Measurements from ENCODE around the gene MYCBP2. TPM values are rescaled to one million over a fixed set of nuclear protein-coding genes. Genes with fewer than 3 reads are reported as not detected.
"Not testable (repeated sequence)": the region's sequence is repeated elsewhere in the genome, so short reads cannot be mapped to it uniquely, and the experiment has no call there.

The MYCBP2 gene
- total and polyA plus RNA-seq, 8 donors = 70.4 to 105 (median 79.1) TPM

DNA sequence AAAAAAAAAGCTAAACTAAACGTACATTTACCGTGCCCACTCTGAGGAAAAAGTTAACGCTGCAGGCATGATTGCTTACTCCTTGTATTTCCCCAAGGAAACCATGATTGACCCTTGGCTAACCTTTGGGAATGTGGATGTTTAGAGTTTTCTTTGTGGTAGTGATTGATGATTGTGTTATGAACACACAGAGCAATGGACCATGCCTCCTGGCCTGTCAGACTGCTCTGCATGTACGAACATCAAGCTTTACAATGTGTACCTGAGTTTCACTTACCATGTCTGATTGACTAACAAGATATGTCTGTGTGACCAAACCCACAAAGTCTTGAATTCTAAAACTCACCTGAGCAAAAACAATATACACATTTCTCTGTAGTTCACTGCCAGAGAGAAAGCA lies 35.1 kb downstream of the MYCBP2 start:
- H3K4me3 ChIP-seq = no peak overlapping the region
- intact Hi-C loops (cut with DNase I) = no loop called here
- TF ChIP-seq, protein P1, sequence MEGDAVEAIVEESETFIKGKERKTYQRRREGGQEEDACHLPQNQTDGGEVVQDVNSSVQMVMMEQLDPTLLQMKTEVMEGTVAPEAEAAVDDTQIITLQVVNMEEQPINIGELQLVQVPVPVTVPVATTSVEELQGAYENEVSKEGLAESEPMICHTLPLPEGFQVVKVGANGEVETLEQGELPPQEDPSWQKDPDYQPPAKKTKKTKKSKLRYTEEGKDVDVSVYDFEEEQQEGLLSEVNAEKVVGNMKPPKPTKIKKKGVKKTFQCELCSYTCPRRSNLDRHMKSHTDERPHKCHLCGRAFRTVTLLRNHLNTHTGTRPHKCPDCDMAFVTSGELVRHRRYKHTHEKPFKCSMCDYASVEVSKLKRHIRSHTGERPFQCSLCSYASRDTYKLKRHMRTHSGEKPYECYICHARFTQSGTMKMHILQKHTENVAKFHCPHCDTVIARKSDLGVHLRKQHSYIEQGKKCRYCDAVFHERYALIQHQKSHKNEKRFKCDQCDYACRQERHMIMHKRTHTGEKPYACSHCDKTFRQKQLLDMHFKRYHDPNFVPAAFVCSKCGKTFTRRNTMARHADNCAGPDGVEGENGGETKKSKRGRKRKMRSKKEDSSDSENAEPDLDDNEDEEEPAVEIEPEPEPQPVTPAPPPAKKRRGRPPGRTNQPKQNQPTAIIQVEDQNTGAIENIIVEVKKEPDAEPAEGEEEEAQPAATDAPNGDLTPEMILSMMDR (IDR thresholded peaks at IDR 0.05) = no peak
- no peaks in the 10 kb centered on the region for H3K27me3 ChIP-seq
- DNase-seq (no peak), ATAC-seq (no peak)
- peaks cover 0 to 63% of the 10 kb centered on the region in 2 donors for H3K36me3 ChIP-seq
- peaks cover 0 to 7% of the 10 kb centered on the region in 2 donors for H3K4me1 ChIP-seq
- no peak overlapping the region for H3K27ac ChIP-seq
- no peaks in the 10 kb centered on the region for H3K9me3 ChIP-seq

DNA sequence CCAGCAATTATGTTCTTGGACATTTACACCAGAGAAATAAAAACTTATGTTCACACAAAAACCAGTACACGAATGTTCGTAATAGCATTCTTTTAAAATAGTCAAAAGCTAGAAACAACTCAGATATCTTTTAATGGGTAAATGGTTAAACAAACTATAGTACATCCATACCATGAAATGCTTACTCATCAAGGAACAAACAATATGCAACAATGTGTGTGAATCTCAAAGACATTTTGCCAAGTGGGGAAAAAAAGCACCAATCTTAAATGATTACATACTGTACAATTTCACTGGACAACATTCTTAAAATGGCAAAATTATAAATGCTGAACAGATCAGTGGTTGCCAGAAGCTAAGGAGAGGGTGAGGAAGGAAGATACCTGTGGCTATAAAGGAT lies 36.6 kb downstream of the MYCBP2 start:
- intact Hi-C loops (cut with DNase I) = no loop called here
- Histone ChIP-seq H3K9me3 (no peaks in the 10 kb centered on the region), H3K4me1 (peaks cover 0 to 4% of the 10 kb centered on the region in 2 donors), H3K27me3 (no peaks in the 10 kb centered on the region), H3K4me3 (no peak overlapping the region), H3K36me3 (peaks cover 0 to 56% of the 10 kb centered on the region in 2 donors), H3K27ac (no peak overlapping the region)
- TF ChIP-seq, protein P1 (IDR thresholded peaks at IDR 0.05) = no peak
- DNase-seq (no peak), ATAC-seq (no peak)

DNA sequence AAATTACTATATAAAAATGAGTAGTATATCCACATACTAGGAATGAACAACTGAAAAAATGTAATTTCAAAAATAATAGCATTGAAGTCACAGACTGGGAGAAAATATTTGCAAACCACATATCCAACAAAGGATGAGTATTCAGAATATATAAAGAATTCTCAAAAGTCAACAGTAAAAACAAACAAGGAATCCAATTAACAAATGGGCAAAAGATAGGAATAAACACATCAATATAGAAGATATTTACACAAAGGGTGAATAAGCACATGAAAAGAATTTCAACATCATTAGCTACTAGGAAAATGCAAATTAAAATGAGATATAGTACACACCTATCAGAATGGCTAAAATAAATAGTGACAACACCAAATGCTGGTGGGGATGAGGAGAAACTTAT lies 37.0 kb downstream of the MYCBP2 start:
- no peak for ATAC-seq
- Histone ChIP-seq H3K4me3 (no peak overlapping the region), H3K27ac (no peak overlapping the region), H3K36me3 (peaks cover 0 to 51% of the 10 kb centered on the region in 2 donors), H3K27me3 (no peaks in the 10 kb centered on the region), H3K4me1 (peaks cover 0 to 4% of the 10 kb centered on the region in 2 donors), H3K9me3 (no peaks in the 10 kb centered on the region)
- TF ChIP-seq, protein P1 (IDR thresholded peaks at IDR 0.05) = no peak
- DNase-seq = no peak
- intact Hi-C loops (cut with DNase I) = no loop called here

DNA sequence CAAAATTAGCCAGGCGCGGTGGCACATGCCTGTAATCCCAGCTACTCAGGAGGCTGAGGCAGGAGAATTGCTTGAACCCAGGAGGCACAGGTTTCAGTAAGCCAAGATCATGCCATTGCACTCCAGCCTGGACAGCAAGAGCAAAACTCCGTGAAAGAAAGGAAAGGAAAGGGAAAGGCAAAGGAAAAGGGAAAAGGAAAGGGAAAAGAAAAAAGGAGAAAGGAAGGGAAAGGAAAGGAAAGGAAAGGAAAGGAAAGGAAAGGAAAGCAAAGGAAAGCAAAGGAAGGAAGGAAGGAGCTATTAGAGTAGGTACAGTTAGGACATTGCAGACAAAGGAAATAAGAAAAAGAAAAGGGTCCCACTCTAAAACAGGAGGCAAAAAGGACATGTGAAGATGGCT lies 41.3 kb downstream of the MYCBP2 start:
- H3K4me3 ChIP-seq; intact Hi-C loops (cut with DNase I): not testable (repeated sequence)

DNA sequence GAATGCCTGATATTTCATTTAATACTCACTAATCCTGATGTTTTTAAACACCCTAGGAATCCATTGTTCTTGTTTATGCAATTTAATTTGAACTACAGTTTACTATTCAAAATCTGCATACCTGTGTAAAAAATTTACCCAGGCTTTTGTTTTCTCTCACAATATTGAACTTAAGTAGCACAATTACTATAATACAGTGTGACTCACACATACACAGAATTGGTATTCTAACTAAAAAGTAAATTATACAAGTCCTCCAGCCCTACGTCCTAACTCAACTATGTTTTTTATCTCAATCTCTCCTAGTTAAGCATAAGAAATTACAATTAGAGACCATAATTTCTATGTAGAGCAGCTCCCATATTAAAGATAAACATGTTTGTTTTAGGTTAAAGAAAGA lies 41.8 kb downstream of the MYCBP2 start:
- Histone ChIP-seq H3K9me3 (no peaks in the 10 kb centered on the region), H3K4me1 (no peaks in the 10 kb centered on the region), H3K27me3 (no peaks in the 10 kb centered on the region), H3K4me3 (no peak overlapping the region), H3K36me3 (peaks cover 0 to 34% of the 10 kb centered on the region in 2 donors), H3K27ac (no peak overlapping the region)
- DNase-seq (no peak), ATAC-seq (no peak)
- TF ChIP-seq, protein P1 (IDR thresholded peaks at IDR 0.05) = no peak
- intact Hi-C loops (cut with DNase I) = no loop called here

More for the DNA sequence above, 41.3 kb downstream of the MYCBP2 start:
- H3K9me3 ChIP-seq, H3K4me1 ChIP-seq, H3K27ac ChIP-seq, DNase-seq, ATAC-seq, H3K27me3 ChIP-seq: not testable (repeated sequence)
- peaks cover 0 to 34% of the 10 kb centered on the region in 2 donors for H3K36me3 ChIP-seq

DNA sequence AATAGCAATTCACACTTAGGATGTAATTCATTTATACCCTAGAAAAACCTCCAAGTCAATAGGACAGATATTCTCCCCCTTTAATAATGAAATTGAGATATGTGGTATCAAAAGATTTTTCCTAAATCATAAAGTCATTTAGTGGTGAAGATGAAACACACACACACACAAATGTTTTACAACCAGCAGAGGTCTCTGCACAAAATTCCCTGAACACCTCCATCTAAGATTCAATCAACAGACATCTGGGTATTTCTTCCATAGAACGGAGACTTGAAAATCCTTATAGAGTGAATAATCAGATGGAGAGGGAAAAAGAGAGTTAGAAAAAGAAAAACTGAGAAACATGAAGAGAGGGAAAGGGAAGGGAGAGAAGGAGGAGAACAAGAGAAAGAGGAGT lies 52.8 kb downstream of the MYCBP2 start:
- no peaks in the 10 kb centered on the region for H3K4me1 ChIP-seq
- no peaks in the 10 kb centered on the region for H3K9me3 ChIP-seq
- ATAC-seq (no peak), DNase-seq (no peak)
- H3K27me3 ChIP-seq = no peaks in the 10 kb centered on the region
- H3K4me3 ChIP-seq = no peak overlapping the region
- H3K36me3 ChIP-seq = peaks cover 0 to 58% of the 10 kb centered on the region in 2 donors
- TF ChIP-seq, protein P1 (IDR thresholded peaks at IDR 0.05) = no peak
- H3K27ac ChIP-seq = no peak overlapping the region
- intact Hi-C loops (cut with DNase I) = loop anchor here in 1 of 2 donors (10.0 kb wide), 1 partner anchor 201 kb away; no protein-coding TSS in a partner anchor
